DND-41 (cell line): ENCODE data around the gene TTC38.

Experiments used
- EZH2 ChIP-seq: IDR thresholded peaks from 3 replicates; pipeline ENCODE4 v1.6.1; 2012; ENCODE audit warnings: borderline replicate concordance, low read depth, mild to moderate bottlenecking, moderate library complexity, low read length, inconsistent platforms; ENCODE audit not compliant: severe bottlenecking
- TF ChIP-seq, protein P1 (sequence below): IDR thresholded peaks from 2 replicates; pipeline ENCODE4 v1.5.1; 2012; ENCODE audit warnings: borderline replicate concordance, low read length, moderate library complexity, mild to moderate bottlenecking; ENCODE audit not compliant: poor library complexity, severe bottlenecking; ENCODE audit errors: extremely low read depth

DNA sequence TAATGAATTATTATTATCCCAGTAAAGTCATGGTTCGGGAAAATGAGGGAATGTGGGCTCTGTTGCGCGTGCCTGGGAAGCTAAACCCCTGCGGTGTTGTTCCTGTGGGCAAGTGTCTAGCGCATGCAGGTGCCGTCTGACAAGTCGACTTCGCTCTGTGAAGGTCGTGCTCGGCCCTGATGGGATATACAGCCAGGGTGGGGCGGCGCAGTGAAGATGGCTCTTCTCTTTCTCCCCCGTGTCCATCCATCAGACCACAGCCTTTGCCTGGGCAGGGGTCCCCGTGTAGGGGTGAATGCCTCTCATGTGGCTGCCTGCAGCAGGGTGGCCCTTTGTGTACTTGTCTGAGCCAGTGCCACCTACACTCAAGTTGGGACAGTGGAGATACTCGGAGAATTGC, 54.9 kb downstream of the TTC38 start:
- TF ChIP-seq, protein P1, sequence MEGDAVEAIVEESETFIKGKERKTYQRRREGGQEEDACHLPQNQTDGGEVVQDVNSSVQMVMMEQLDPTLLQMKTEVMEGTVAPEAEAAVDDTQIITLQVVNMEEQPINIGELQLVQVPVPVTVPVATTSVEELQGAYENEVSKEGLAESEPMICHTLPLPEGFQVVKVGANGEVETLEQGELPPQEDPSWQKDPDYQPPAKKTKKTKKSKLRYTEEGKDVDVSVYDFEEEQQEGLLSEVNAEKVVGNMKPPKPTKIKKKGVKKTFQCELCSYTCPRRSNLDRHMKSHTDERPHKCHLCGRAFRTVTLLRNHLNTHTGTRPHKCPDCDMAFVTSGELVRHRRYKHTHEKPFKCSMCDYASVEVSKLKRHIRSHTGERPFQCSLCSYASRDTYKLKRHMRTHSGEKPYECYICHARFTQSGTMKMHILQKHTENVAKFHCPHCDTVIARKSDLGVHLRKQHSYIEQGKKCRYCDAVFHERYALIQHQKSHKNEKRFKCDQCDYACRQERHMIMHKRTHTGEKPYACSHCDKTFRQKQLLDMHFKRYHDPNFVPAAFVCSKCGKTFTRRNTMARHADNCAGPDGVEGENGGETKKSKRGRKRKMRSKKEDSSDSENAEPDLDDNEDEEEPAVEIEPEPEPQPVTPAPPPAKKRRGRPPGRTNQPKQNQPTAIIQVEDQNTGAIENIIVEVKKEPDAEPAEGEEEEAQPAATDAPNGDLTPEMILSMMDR = no peak
- no peak for TF ChIP-seq EZH2
